Activated CD4-positive, alpha-beta T cell treated with anti-CD3 and anti-CD28 coated beads for 36 hours (primary cell): ENCODE data around the gene CYTH1. TPM values are rescaled to one million over a fixed set of nuclear protein-coding genes. Genes with fewer than 3 reads are reported as not detected.

ENCODE experiments used
- ATAC-seq: fragments of 200-7000 bp; cut with Tn5 transposase; one replicate; pipeline ENCODE4 v1.10.0; 2021; ENCODE audit warnings: mild to moderate bottlenecking, moderate library complexity
- CTCF ChIA-PET: fragments of 350-600 bp; sonication (Branson Sonifier 250); formaldehyde crosslinking; loops from one replicate; lab custom pipeline; 2021; ENCODE audit warnings: antibody characterized with exemption; lab: Charles Lee
- POLR2A ChIA-PET: fragments of 350-600 bp; sonication (Branson Sonifier 250); formaldehyde crosslinking; loops from one replicate; lab custom pipeline; 2021; ENCODE audit warnings: antibody characterized with exemption, inconsistent platforms; lab: Charles Lee
- DNase-seq: peaks from one replicate; pipeline ENCODE4 v3.0.0-alpha.2; 2020
- H3K27ac Mint-ChIP-seq: one replicate; pipeline ENCODE4 v1.8.0; 2021; ENCODE audit warnings: mixed read lengths
- H3K27me3 Mint-ChIP-seq: one replicate; pipeline ENCODE4 v1.8.0; 2021; ENCODE audit warnings: mixed read lengths
- H3K36me3 Mint-ChIP-seq: one replicate; pipeline ENCODE4 v1.8.0; 2021; ENCODE audit warnings: low read depth, mixed read lengths
- H3K4me1 Mint-ChIP-seq: one replicate; pipeline ENCODE4 v1.8.0; 2021; ENCODE audit warnings: mixed read lengths
- H3K4me3 Mint-ChIP-seq: one replicate; pipeline ENCODE4 v1.8.0; 2021; ENCODE audit warnings: mild to moderate bottlenecking, moderate library complexity, mixed read lengths
- H3K9me3 Mint-ChIP-seq: one replicate; pipeline ENCODE4 v1.8.0; 2021; ENCODE audit warnings: low read depth, mixed read lengths
- intact Hi-C, 2 experiments: fragments of 100-400 bp; cut with DNase I in 1 of 2; cut with micrococcal nuclease in 1 of 2; formaldehyde crosslinking; loops; one replicate each; pipeline versions ENCODE4 v1.14.2 to v1.15.1; 2022 to 2024; cut with DNase I, micrococcal nuclease
- total RNA-seq, 2 experiments: library from RNA; stranded (reverse); gene quantifications; one replicate each; pipeline ENCODE4 v1.2.3, GENCODE V29; 2021

The CYTH1 gene
- total RNA-seq, 2 experiments from 2014 or later, result 109 to 130 TPM

- no peaks in the 10 kb centered on the region for H3K27me3 Mint-ChIP-seq
- peaks cover 66% of the 10 kb centered on the region for H3K36me3 Mint-ChIP-seq
- intact Hi-C loops, result no loop called here
- DNase-seq, result no peak
- CTCF ChIA-PET, result interaction anchor here (0.5 kb wide), 1 partner anchor 101 kb away, joined by 3 read pairs; no protein-coding TSS in a partner anchor
- no peaks in the 10 kb centered on the region for H3K9me3 Mint-ChIP-seq
- no peak for ATAC-seq
- H3K27ac Mint-ChIP-seq, result peak overlapping the region; percentile 2
- POLR2A ChIA-PET, result interaction anchor here (0.9 kb wide), 1 partner anchor 17 kb away, joined by 3 read pairs; no protein-coding TSS in a partner anchor
- H3K4me1 Mint-ChIP-seq, result peaks cover 50% of the 10 kb centered on the region
- H3K4me3 Mint-ChIP-seq, result no peak overlapping the region
Observed at GRCh38 chr17:78796517-78796900, 14.4 kb upstream of the CYTH1 start.

GRCh38 chr17:78795861-78796516, 13.9 kb upstream of the CYTH1 start:
- POLR2A ChIA-PET, result no interaction called here
- no peaks in the 10 kb centered on the region for H3K9me3 Mint-ChIP-seq
- H3K4me3 Mint-ChIP-seq, result no peak overlapping the region
- intact Hi-C loops, result no loop called here
- no peaks in the 10 kb centered on the region for H3K27me3 Mint-ChIP-seq
- H3K4me1 Mint-ChIP-seq, result peaks cover 48% of the 10 kb centered on the region
- ATAC-seq (no peak), DNase-seq (no peak)
- H3K27ac Mint-ChIP-seq, result peak overlapping the region; percentile 2
- CTCF ChIA-PET, result no interaction called here
- H3K36me3 Mint-ChIP-seq, result peaks cover 61% of the 10 kb centered on the region

DNA sequence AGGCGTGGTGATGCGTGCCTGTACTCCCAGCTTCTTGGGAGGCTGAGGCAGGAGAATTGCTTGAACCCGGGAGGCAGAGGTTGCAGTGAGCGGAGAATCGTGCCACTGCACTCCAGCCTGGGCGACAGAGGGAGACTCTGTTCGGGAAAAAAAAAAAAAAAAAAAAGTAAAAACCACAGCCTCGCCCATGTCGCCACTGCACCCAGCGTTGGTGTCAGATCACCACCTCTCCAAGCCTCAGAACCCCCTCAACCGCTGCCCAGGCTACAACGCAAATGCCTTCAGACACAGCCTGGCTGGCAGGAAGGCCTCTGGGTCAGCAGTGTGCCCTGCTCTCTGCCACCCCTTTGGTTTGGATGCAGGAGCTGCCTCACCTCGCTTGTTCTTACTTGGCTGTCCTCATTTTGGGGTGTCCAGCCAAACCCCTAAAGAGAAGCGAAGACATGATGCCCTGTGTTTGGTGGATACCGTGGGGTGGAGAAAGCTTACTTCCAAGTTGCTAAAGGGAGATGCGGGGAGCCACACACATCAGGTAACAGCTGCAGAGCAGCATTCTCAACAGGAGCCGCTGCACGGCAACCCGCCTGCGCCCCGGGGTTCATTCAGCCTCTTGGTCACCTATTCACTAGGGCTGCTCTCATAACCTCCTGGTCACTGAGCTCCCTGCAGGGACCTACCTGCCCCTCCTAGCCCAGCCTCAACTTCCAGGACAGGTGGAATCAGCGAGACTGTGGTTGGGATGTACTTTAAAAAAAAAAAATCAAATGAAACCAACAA, 13.0 kb upstream of the CYTH1 start:
- peaks cover 61% of the 10 kb centered on the region for H3K36me3 Mint-ChIP-seq
- no peak for DNase-seq
- ATAC-seq, result no peak
- peaks cover 49% of the 10 kb centered on the region for H3K4me1 Mint-ChIP-seq
- H3K4me3 Mint-ChIP-seq, result no peak overlapping the region
- no peak overlapping the region for H3K27ac Mint-ChIP-seq
- H3K9me3 Mint-ChIP-seq, result no peaks in the 10 kb centered on the region
- H3K27me3 Mint-ChIP-seq, result no peaks in the 10 kb centered on the region
- ChIA-PET POLR2A (interaction anchor here (0.7 kb wide), 1 partner anchor 1467 kb away, joined by 7 read pairs; no protein-coding TSS in a partner anchor), CTCF (no interaction called here)
- intact Hi-C loops, result no loop called here

DNA sequence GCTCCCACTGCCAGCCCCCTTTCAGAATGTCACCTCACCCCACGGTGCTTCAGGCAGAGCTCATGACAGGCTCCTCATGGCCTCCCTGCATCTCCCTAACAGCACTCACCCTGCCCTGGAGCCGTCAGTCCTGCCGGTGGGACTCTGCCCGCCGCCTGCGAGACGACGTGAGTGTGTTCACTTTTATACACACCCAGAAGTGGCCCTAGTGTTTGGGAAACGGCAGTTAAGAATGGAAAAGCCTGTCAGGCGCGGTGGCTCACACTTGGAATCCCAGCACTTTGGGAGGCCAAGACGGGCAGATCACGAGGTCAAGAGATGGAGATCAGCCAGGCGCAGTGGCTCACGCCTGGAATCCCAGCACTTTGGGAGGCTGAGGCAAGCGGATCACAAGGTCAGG, 12.3 kb upstream of the CYTH1 start:
- DNase-seq (no peak), ATAC-seq (no peak)
- H3K4me1 Mint-ChIP-seq, result peaks cover 51% of the 10 kb centered on the region
- CTCF ChIA-PET, result no interaction called here
- intact Hi-C loops, result no loop called here
- peak overlapping the region; percentile 17 for H3K27ac Mint-ChIP-seq
- POLR2A ChIA-PET, result interaction anchor here (0.7 kb wide), 1 partner anchor 1468 kb away, joined by 7 read pairs; no protein-coding TSS in a partner anchor
- H3K36me3 Mint-ChIP-seq, result peaks cover 63% of the 10 kb centered on the region
- no peaks in the 10 kb centered on the region for H3K9me3 Mint-ChIP-seq
- no peaks in the 10 kb centered on the region for H3K27me3 Mint-ChIP-seq
- no peak overlapping the region for H3K4me3 Mint-ChIP-seq

DNA sequence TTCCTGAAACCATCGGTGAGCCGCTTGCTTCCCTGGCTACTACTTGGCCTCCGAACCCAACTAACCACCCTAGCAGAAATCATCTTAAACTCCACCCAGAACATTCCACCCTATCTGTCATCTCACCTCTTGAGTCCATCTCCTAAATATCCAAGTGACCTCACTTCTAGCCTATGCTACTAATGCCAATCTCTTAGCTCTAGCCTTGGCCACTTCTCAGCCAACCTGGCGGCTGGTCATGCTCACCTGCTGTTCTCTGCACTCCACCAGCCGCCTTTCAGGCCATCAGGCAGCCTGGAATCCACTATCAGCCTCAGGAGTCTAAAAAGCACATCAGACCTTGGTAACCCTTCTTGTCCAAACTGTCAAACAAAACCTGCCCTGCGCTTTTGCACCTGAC, 11.9 kb upstream of the CYTH1 start:
- peak overlapping the region; percentile 4 for H3K27ac Mint-ChIP-seq
- ChIA-PET CTCF (no interaction called here), POLR2A (no interaction called here)
- intact Hi-C loops, result no loop called here
- no peaks in the 10 kb centered on the region for H3K27me3 Mint-ChIP-seq
- ATAC-seq, result no peak
- H3K36me3 Mint-ChIP-seq, result peaks cover 58% of the 10 kb centered on the region
- H3K9me3 Mint-ChIP-seq, result no peaks in the 10 kb centered on the region
- H3K4me3 Mint-ChIP-seq, result no peak overlapping the region
- peaks cover 51% of the 10 kb centered on the region for H3K4me1 Mint-ChIP-seq
- no peak for DNase-seq

GRCh38 chr17:78793415-78793814, 11.3 kb upstream of the CYTH1 start:
- CTCF ChIA-PET, result no interaction called here
- Mint-ChIP-seq H3K9me3 (no peaks in the 10 kb centered on the region), H3K27ac (no peak overlapping the region), H3K36me3 (peaks cover 53% of the 10 kb centered on the region), H3K4me1 (peaks cover 50% of the 10 kb centered on the region), H3K27me3 (no peaks in the 10 kb centered on the region), H3K4me3 (no peak overlapping the region)
- POLR2A ChIA-PET, result no interaction called here
- DNase-seq (no peak), ATAC-seq (no peak)
- intact Hi-C loops, result no loop called here

- Mint-ChIP-seq H3K4me3 (no peak overlapping the region), H3K9me3 (no peaks in the 10 kb centered on the region), H3K27me3 (no peaks in the 10 kb centered on the region), H3K36me3 (peaks cover 56% of the 10 kb centered on the region), H3K27ac (peak overlapping the region; percentile 48), H3K4me1 (peaks cover 53% of the 10 kb centered on the region)
- ChIA-PET POLR2A (no interaction called here), CTCF (no interaction called here)
- intact Hi-C loops, result no loop called here
- no peak for DNase-seq
- no peak for ATAC-seq
Observed at GRCh38 chr17:78791840-78792709, 10.0 kb upstream of the CYTH1 start.

DNA sequence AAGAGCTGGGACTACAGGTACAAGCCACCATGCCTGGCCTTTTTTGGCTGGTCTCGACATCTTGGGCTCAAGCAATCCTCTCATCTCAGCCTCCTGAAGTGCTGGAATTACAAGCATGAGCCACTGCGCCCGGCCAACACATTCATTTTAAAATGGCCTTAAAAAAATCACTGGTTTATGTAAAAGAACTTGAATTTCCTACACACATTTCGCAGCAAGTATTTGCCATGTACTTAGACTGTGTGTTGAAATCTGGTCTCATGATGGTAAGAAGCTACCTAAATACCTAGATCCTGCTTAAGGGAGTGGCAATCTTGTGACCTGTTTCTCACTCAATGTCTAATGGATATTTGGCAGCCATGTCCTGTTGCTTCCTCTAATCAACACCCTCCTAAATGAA, 8.5 kb upstream of the CYTH1 start:
- Mint-ChIP-seq H3K27me3 (no peaks in the 10 kb centered on the region), H3K4me1 (peaks cover 55% of the 10 kb centered on the region), H3K27ac (peak overlapping the region; percentile 60), H3K4me3 (no peak overlapping the region), H3K9me3 (no peaks in the 10 kb centered on the region), H3K36me3 (peaks cover 43% of the 10 kb centered on the region)
- intact Hi-C loops, result no loop called here
- ChIA-PET CTCF (interaction anchor here (0.9 kb wide), 1 partner anchor 14 kb away, joined by 3 read pairs; no protein-coding TSS in a partner anchor), POLR2A (interaction anchor here (0.5 kb wide), 1 partner anchor 192 kb away, joined by 5 read pairs; no protein-coding TSS in a partner anchor)
- ATAC-seq (no peak), DNase-seq (no peak)

- POLR2A ChIA-PET, result no interaction called here
- peak overlapping the region; percentile 28 for H3K4me3 Mint-ChIP-seq
- intact Hi-C loops, result no loop called here
- ATAC-seq (peak; percentile 37), DNase-seq (peak; percentile 55)
- H3K27ac Mint-ChIP-seq, result peak overlapping the region; percentile 77
- CTCF ChIA-PET, result interaction anchor here (0.6 to 1.5 kb wide), 5 partner anchors 9 to 76 kb away, joined by 3 to 5 read pairs (median 4); no protein-coding TSS in a partner anchor
- H3K27me3 Mint-ChIP-seq, result no peaks in the 10 kb centered on the region
- H3K36me3 Mint-ChIP-seq, result peaks cover 42% of the 10 kb centered on the region
- no peaks in the 10 kb centered on the region for H3K9me3 Mint-ChIP-seq
- H3K4me1 Mint-ChIP-seq, result peaks cover 63% of the 10 kb centered on the region
Observed at GRCh38 chr17:78789663-78790181, 7.6 kb upstream of the CYTH1 start.

DNA sequence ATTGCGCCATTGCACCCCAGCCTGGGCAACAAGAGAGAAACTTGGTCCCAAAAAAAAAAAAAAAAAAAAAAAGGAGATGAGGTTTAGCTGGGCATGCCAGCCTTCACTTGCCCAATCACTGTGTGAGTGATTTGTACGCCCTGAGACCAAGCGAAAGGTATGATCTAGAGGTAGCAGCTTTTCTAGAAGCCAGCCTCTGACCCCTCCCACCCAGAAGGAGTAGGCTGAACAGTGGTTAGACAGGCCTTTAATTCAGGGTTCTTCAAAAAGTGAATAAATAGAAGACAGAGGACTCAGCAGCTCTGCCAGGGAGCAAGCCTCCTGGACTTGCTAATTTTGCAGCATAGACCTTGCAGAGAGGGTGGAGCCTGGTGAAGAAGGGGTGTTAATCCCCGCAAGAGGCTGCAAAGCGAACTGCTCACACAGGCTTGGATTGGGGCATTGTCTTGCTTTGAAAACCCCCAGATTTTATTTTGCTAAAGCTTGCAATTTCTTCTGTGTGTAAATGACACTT, 7.1 kb upstream of the CYTH1 start:
- intact Hi-C loops, result no loop called here
- CTCF ChIA-PET, result interaction anchor here (0.6 to 1.5 kb wide), 8 partner anchors 9 to 77 kb away, joined by 3 to 6 read pairs (median 4); no protein-coding TSS in a partner anchor
- H3K4me1 Mint-ChIP-seq, result peaks cover 65% of the 10 kb centered on the region
- no peaks in the 10 kb centered on the region for H3K9me3 Mint-ChIP-seq
- H3K27me3 Mint-ChIP-seq, result no peaks in the 10 kb centered on the region
- POLR2A ChIA-PET, result no interaction called here
- H3K27ac Mint-ChIP-seq, result peak overlapping the region; percentile 77
- peak overlapping the region; percentile 28 for H3K4me3 Mint-ChIP-seq
- no peak for DNase-seq
- ATAC-seq, result peak; percentile 54
- H3K36me3 Mint-ChIP-seq, result peaks cover 39% of the 10 kb centered on the region
